Stimulated activated CD8-positive, alpha-beta memory T cell treated with anti-CD3 and anti-CD28 coated beads, Interleukin-7, amount 100 ng/mL, for 48 hours (primary cell): ENCODE measurements around the gene ATP2A1.
"Not testable (repeated sequence)": the region's sequence is repeated elsewhere in the genome, so short reads cannot be mapped to it uniquely, and the experiment has no call there.

Experiments
- DNase-seq, 2 donors: peaks; one replicate each; pipeline ENCODE4 v3.0.0-alpha.2; 2020; ENCODE audit warnings: low read depth in 1 of 2; ENCODE audit errors: extremely low read depth in 1 of 2

Gene ATP2A1

DNA sequence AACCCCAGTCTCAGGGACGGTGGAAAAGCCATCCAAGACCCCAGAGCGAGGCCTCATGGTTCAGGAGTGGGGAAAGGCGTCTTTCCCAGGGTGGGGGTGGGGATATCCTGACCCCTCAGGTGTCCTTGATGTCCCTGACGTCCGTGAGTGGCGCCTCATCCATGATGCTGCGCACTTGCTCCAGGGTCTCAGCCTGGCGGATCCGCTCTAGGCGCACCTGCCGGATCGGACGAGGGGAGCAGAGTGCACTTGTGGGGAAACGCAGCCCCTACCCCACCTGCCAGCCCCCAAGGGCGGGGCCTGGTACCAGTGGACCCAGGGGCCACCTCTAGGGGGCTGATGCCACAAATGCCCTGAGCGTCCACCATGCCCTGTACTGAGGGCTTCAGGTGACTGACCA is 26.5 kb downstream of the ATP2A1 start:
- DNase-seq, result no peak

- DNase-seq, result no peak
These were observed 27.0 kb downstream of the ATP2A1 start for GRCh38 chr16:28905229-28905754.

DNA sequence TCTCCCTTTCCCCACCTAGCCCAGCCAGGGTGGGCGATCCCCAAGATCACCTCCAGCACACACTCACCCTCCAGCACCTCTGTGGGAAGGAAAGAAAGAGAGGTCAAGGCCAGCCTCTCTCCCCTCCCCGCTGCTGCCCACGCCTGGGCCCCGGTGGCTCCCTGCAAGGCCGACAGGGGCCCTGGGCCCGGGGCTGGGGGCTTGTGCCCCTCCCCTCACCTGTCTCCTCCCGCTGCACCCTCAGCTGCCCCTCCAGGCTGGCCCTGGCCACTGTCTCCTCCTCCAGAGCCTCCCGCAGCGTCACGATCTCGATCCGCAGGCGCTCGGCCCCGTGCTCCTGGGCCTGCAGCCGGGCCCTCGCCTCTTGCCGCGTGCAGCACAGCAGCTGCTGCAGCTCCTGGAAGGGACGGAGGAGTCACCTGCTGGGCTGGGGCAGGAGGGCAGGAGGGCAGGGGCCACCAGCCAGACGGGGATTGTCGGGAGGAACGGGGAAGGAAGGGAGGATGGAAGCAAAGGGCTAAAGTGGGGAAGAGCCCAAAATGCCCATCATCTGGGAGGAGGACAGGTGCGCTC is 27.6 kb downstream of the ATP2A1 start:
- DNase-seq, result no peak

DNA sequence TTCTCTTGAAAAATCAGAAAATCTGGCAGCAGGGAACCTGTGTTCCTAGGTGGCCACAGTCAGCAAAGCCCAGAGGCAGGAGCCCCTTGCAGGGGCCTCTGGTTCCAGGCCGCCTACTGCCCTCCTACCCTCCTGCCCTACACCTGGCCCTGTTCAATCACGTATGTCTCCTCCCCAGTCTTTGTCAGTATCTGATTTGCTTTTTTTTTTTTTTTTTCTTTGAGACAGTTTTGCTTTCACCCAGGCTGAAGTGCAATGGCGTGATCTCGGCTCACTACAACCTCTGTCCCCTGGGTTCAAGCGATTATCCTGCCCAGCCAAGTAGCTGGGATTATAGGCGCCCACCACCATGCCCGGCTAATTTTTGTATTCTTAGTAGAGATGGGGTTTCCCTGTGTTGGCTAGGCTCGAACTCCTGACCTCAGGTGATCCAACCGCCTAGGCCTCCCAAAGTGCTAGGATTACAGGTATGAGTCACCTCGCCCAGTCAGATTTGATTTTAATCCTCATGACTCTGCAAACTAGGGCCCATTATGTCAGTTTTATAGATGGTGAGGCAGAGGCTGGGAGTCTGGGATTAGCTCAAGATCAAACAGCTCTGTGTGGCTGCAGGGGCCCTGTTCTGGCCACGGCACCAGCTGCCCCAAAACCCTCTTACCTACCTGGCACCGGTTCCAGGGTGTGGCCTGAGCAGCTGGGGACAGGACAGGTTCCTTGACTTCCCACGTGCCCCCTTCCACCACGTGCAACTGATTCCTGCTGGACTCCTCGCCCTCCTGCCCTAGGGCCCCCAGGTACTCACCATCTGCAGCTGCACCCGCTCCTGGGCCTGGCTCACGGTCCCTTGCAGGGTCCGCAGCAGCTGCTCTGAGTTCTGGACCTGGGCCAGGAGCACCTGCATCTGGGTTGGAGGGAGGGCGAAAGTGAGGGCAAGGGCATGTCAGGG is 32.1 kb downstream of the ATP2A1 start:
- no peak for DNase-seq

- DNase-seq, result no peak
These were observed 34.3 kb downstream of the ATP2A1 start for GRCh38 chr16:28912558-28912957.

DNA sequence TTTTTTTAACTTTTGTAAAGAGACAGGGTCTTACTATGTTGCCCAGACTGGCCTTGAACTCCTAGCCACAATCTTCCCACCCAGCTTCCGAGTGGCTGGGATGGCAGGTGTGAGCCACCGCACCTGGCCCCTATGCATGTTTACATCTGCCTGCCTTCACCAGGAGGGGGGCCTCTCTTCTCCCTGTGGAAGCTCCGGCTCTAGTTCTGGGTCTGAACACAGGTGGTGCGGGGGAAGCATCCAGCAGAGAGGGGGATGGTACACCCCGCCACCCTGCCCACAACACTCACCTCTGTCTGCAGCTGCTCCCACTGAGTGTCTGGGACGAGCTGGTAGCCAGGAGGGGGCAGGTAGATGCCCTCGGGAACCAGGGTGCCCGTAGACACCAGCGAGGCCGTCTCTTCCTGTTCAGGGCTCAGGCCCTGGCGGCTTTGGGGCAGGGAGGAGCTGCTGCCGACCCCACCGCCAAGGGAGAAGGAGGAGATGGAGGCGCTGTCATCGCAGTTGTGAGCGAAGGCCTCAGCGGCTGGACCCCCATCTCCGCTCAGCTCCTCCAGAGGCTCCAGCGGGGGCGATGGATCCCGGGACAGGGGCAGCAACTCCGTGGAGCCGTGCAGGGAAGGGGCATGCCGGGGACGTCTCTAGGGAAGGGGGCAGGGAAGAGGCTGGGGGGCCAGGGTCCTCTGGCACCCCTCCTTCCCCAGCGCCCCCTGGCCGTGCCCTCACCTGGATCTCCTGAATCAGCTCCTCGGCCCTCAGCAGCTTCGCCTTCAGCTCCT is 35.8 kb downstream of the ATP2A1 start:
- no peak for DNase-seq

GRCh38 chr16:28915181-28915580 is 36.9 kb downstream of the ATP2A1 start:
- DNase-seq, result no peak

DNA sequence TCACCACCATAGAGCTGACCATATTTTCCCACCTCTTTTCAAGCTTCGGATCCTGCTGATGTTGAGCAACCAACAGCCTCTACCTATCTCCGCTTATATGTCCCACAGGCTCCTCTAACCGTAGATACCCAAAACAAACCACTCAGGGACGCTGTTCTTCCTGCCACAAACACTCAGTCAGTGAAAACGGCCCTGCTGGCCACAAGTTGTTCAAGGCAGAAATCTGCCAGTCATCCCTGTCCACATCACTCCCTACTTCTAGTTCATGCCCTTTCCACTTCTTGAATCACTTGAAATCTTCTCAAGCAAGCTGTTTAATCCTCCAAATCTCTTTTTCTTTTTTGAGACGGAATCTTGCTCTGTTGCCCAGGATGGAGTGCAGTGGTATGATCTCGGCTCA is 38.8 kb downstream of the ATP2A1 start:
- DNase-seq, result no peak

DNA sequence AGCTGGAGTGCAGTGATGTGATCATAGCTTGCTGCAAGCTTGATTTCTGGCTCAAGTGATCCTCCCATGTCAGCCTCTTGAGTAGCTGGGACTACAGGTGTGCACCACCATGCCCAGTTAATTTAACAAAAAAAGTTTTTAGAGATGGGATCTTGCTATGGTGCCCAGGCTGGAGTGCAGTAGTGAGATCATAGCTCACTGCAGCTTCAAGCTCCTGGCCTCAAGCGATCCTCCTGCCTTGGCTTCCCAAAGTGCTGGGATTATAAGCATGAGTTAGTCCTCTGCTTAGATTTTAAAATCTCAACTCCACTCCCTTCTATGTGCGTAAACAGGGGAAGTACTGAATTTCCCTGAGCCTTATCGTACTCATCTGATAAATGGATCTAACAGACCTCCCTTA is 40.4 kb downstream of the ATP2A1 start:
- no peak for DNase-seq

- no peak for DNase-seq
These were observed 44.9 kb downstream of the ATP2A1 start for GRCh38 chr16:28923231-28923587.

DNA sequence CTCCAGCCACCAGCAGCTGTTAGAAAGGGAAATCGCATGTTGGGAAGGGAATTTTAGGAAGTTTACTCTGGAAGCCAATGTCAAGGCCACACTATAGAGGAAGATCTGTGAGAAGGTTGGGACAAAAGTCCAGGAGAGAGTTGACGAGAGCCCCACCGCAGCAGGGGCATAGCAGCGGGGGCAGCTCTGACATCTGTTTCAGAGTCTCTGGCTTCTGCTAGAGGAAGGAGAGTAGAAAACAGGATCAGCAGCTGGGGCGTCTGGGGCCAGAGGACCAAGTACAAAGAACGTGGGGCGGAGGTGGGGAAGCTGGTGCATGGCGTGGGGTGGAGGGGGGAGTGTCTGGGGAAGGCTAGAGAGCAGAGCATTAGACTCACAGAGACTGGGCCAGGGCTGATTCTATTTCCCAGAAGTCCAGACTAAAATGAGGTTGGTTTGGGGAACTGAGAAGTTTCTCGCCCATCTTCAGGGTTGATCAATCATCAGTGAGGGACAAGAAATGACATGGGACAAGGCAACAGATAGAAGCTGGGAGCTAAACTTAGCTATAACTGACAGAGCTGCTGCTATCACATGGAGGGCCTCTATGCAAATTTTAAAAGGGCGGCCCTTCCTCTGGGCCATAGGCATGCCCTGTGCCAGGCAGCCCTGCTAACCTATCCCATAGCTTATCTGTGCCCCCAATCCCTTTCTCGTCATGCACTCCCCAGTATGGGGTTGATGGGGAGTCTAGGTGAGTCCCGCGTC is 45.5 kb downstream of the ATP2A1 start:
- no peak for DNase-seq

- no peak for DNase-seq
These were observed 46.1 kb downstream of the ATP2A1 start for GRCh38 chr16:28924399-28924761.

- peak; percentile 91 to 96 for DNase-seq
These were observed 46.6 kb downstream of the ATP2A1 start, which contains the start of gene RABEP2 for GRCh38 chr16:28924762-28925385. TSS of gene RABEP2 (minus strand) at chr16:28925238. CDS start at chr16:28925163, 75 bp downstream.

DNA sequence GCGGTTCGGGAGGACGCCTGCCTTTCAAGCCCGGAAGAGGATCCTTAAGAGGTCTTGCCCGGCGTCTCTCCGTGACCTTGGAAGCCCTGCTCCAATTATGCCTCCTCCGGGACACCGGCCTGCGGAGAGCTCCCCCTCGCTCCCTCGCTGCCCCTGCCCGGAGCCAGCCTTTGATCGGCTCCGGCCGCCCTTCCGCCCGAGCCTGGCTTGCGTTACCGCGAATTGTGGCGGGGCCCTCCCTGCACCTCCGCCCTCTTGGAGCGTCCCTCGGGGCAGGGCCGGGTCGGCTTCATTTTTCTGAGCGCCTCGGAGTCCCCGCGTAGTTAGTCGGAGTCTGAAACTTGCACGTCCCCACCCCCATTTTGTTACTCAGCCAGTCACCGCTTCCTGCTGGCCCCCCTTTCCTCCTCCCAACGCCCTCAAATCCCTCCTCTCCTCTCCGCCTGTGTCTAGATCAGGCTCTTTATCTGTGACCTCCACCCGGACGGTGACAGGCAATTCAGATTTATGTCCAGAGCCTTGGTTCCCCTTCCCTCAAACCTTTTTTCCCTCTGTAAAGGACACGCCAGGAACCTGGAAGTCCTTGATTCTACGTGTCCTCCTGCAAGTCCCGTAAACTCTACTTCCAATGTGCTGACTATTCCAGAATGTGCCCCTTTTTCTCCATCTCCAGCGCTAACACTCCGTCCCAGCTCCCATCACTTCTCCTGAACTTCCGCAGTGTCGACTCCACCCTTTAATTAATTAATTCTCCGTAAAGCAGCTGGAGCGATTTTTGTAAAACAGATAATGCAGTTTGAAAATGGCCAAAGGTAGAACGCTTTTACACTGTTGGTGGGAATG is 47.3 kb downstream of the ATP2A1 start:
- peak; percentile 76 to 86 for DNase-seq

GRCh38 chr16:28926284-28926683 is 48.0 kb downstream of the ATP2A1 start:
- DNase-seq, result not testable (repeated sequence)

- DNase-seq, result no peak
These were observed 49.5 kb downstream of the ATP2A1 start for GRCh38 chr16:28927815-28928214.

DNA sequence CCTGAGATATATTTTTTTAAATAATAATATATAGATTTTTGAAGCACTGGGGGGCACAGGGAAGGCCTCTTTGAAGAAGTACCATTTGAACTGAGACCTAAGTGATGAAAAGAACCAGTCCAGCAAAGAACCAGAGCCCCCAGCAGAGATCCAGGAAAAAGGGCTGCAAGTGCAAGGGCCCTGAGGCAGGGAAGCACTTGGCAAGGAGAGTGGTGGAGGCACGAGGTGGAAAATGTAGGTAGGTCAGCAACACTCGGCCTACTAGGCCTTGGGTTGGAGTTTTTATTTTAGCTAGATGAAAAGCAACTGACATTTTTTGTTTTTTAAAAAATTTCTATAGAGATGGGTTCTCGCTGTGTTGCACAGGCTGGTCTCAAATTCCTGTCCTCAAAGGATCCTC is 51.9 kb downstream of the ATP2A1 start:
- DNase-seq, result no peak

- no peak for DNase-seq
These were observed 52.4 kb downstream of the ATP2A1 start for GRCh38 chr16:28930652-28931051.

DNA sequence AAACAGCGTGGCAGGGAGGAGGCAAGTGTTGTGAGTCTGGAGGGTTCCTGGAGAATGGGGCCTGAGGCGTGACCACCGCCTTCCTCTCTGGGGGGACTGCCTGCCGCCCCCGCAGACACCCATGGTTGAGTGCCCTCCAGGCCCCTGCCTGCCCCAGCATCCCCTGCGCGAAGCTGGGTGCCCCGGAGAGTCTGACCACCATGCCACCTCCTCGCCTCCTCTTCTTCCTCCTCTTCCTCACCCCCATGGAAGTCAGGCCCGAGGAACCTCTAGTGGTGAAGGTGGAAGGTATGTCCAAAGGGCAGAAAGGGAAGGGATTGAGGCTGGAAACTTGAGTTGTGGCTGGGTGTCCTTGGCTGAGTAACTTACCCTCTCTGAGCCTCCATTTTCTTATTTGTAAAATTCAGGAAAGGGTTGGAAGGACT is 53.5 kb downstream of the ATP2A1 start, which contains the start of gene CD19:
Gene CD19, plus strand, starts transcription at position 171 of the 425 bp plus-strand sequence. Its CDS starts 30 bp downstream, at position 201.
- DNase-seq, result no peak
